ENCODE measurements around the gene COL4A1. TPM values are rescaled to one million over a fixed set of nuclear protein-coding genes. Genes with fewer than 3 reads are reported as not detected.

The COL4A1 gene
- total RNA-seq, 1 experiment from 2014 or later = 0.12 TPM

DNA sequence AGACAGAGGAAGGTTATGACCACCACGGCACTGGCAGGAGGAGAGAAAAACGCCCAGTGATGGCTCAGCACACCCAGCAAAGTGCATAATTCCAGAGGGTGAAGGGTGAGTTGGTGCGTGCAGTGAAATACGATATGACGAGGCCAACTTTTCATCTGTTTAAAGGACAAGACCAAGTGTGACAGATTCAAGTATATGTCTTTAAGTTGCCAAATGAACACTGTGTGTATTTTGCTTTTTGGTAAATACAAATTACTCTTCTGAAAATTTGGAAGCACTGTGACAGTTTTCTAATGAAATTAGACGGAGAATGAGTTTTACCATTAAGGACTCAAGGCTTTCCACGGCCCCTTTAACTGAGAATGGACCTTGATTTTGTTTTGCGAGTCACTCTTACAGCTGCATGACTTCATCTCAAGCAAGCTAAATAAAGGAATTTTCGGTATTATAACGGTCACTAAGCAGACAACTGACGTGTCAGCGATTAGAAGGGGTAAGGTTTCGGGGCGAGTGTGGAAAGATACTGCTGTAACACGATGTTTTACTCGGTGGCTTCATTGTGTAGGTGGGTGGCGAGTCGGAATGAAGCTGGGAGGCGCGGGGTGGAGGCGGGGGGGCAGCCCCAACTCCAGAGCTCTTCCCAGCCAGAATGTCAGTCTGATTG lies 23.0 kb upstream of the COL4A1 start:
- H3K27ac Mint-ChIP-seq (ENCODE audit: unreplicated experiment) = no peak overlapping the region
- no TSS peak for BruUV-seq (replicated peaks)
- no peaks in the 10 kb centered on the region for H3K27me3 Mint-ChIP-seq (ENCODE audit: unreplicated experiment)
- CTCF ChIA-PET = no interaction called here
- intact Hi-C loops (cut with micrococcal nuclease; ENCODE audit: unreplicated experiment) = no loop called here
- peaks cover 9% of the 10 kb centered on the region for H3K4me1 Mint-ChIP-seq (ENCODE audit: low read depth, unreplicated experiment)
- no peaks in the 10 kb centered on the region for H3K9me3 Mint-ChIP-seq (ENCODE audit: low read depth, unreplicated experiment)
- no peak overlapping the region for H3K4me3 Mint-ChIP-seq (ENCODE audit: low read depth, unreplicated experiment)
- TF ChIP-seq, protein P1, sequence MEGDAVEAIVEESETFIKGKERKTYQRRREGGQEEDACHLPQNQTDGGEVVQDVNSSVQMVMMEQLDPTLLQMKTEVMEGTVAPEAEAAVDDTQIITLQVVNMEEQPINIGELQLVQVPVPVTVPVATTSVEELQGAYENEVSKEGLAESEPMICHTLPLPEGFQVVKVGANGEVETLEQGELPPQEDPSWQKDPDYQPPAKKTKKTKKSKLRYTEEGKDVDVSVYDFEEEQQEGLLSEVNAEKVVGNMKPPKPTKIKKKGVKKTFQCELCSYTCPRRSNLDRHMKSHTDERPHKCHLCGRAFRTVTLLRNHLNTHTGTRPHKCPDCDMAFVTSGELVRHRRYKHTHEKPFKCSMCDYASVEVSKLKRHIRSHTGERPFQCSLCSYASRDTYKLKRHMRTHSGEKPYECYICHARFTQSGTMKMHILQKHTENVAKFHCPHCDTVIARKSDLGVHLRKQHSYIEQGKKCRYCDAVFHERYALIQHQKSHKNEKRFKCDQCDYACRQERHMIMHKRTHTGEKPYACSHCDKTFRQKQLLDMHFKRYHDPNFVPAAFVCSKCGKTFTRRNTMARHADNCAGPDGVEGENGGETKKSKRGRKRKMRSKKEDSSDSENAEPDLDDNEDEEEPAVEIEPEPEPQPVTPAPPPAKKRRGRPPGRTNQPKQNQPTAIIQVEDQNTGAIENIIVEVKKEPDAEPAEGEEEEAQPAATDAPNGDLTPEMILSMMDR (IDR thresholded peaks at IDR 0.05; ENCODE audit: unreplicated experiment) = no peak
- no peak for DNase-seq
- no peaks in the 10 kb centered on the region for H3K36me3 Mint-ChIP-seq (ENCODE audit: insufficient read depth, unreplicated experiment)

DNA sequence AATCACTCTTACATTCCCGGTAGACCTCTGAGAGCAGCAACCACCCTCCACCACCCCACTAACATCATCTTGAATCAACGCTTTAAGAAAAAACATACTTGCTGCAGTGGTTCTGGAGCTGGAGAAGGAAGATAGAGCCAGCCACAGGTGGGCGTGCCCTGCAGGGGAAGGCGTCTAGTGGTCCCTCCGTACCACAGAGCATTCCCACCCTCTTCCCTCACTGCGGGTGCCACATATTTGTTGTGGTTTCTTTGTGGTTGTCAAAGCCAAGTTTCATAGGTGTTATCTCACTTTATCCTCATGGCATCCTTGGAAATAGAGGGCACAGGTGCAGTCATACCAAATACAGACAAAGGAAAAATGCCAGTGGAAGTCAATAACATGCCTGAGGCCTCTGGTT lies 22.3 kb upstream of the COL4A1 start:
- no peaks in the 10 kb centered on the region for H3K9me3 Mint-ChIP-seq (ENCODE audit: low read depth, unreplicated experiment)
- BruUV-seq (replicated peaks) = no TSS peak
- CTCF ChIA-PET = no interaction called here
- TF ChIP-seq, protein P1 (IDR thresholded peaks at IDR 0.05; ENCODE audit: unreplicated experiment) = no peak
- intact Hi-C loops (cut with micrococcal nuclease; ENCODE audit: unreplicated experiment) = no loop called here
- no peaks in the 10 kb centered on the region for H3K27me3 Mint-ChIP-seq (ENCODE audit: unreplicated experiment)
- no peak for DNase-seq
- no peaks in the 10 kb centered on the region for H3K36me3 Mint-ChIP-seq (ENCODE audit: insufficient read depth, unreplicated experiment)
- H3K4me3 Mint-ChIP-seq (ENCODE audit: low read depth, unreplicated experiment) = no peak overlapping the region
- peaks cover 9% of the 10 kb centered on the region for H3K4me1 Mint-ChIP-seq (ENCODE audit: low read depth, unreplicated experiment)
- H3K27ac Mint-ChIP-seq (ENCODE audit: unreplicated experiment) = no peak overlapping the region

DNA sequence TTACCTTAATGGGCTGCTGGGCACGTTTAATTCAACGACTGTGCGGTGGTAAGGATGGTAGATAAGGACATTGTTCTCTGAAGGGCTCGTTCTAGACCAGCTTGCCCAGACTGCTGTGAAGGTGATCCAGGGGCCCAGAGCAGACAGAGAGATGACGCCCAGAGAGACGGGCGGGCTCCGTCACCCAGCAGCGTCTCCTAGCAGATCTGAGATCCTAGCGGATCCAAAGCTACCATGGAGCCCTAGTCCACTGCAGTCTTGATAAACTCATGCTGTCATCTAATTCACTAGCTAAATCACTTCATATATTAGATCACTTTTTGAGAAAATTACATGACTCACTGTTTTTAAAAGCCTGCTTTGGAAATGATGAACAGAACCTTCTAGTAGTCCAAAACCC lies 21.6 kb upstream of the COL4A1 start:
- CTCF ChIA-PET = no interaction called here
- TF ChIP-seq, protein P1 (IDR thresholded peaks at IDR 0.05; ENCODE audit: unreplicated experiment) = no peak
- peaks cover 9% of the 10 kb centered on the region for H3K4me1 Mint-ChIP-seq (ENCODE audit: low read depth, unreplicated experiment)
- intact Hi-C loops (cut with micrococcal nuclease; ENCODE audit: unreplicated experiment) = no loop called here
- no peak for DNase-seq
- no peaks in the 10 kb centered on the region for H3K36me3 Mint-ChIP-seq (ENCODE audit: insufficient read depth, unreplicated experiment)
- no peaks in the 10 kb centered on the region for H3K9me3 Mint-ChIP-seq (ENCODE audit: low read depth, unreplicated experiment)
- no peak overlapping the region for H3K27ac Mint-ChIP-seq (ENCODE audit: unreplicated experiment)
- no peak overlapping the region for H3K4me3 Mint-ChIP-seq (ENCODE audit: low read depth, unreplicated experiment)
- H3K27me3 Mint-ChIP-seq (ENCODE audit: unreplicated experiment) = no peaks in the 10 kb centered on the region
- no TSS peak for BruUV-seq (replicated peaks)

DNA sequence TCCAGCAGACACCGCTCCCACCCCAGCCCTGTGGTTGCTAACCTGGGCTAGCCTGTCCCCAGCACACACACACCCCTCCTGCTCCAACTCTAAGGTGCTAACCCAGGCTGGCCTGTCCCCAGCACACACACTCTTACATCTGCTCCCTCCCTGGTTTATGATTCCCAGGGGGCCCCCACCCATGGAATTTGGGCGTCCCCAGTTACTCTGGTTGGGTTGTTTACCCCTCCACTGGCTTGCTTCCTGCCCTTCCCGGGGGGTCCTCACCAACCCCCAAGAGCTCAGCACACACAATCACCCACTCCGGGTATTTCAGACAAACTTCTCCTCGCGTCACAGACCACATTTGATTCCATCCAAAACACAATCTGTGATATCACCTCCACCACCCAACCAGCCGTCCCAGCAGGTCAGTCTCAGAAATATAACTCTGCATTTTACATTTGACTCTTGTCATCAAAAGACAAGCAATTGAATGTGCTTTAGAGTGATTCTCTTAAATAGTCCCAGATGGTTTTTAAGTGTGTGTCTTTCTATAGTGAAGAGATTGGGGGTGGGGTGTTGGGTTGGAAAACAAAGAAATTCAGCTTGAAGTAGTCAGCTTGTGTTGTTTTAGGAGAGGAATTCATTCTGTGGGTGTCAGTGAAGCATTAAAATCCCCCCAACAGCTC lies 20.2 kb upstream of the COL4A1 start:
- Mint-ChIP-seq H3K9me3 (ENCODE audit: low read depth, unreplicated experiment) (no peaks in the 10 kb centered on the region), H3K4me3 (ENCODE audit: low read depth, unreplicated experiment) (no peak overlapping the region), H3K27me3 (ENCODE audit: unreplicated experiment) (no peaks in the 10 kb centered on the region), H3K27ac (ENCODE audit: unreplicated experiment) (no peak overlapping the region), H3K36me3 (ENCODE audit: insufficient read depth, unreplicated experiment) (no peaks in the 10 kb centered on the region), H3K4me1 (ENCODE audit: low read depth, unreplicated experiment) (peaks cover 9% of the 10 kb centered on the region)
- TF ChIP-seq, protein P1 (IDR thresholded peaks at IDR 0.05; ENCODE audit: unreplicated experiment) = no peak
- no peak for DNase-seq
- CTCF ChIA-PET = no interaction called here
- intact Hi-C loops (cut with micrococcal nuclease; ENCODE audit: unreplicated experiment) = no loop called here
- no TSS peak for BruUV-seq (replicated peaks)

All from Calu3 (cell line).